Stimulated activated CD4-positive, alpha-beta T cell treated with anti-CD3 and anti-CD28 coated beads, Interleukin-15, amount 100 ng/mL, for 1 hour (primary cell): ENCODE measurements around the gene HHATL.
A peak's percentile ranks its signal among the peaks of the same experiment; 100 is the strongest.

Source experiments
- DNase-seq, 2 donors: peaks; one replicate each; pipeline ENCODE4 v3.0.0-alpha.2; 2020; ENCODE audit warnings: low read depth in 1 of 2, low spot score in 1 of 2

Gene HHATL

GRCh38 chr3:42685891-42686820, 16.4 kb downstream of the HHATL start:
- no peak for DNase-seq

DNA sequence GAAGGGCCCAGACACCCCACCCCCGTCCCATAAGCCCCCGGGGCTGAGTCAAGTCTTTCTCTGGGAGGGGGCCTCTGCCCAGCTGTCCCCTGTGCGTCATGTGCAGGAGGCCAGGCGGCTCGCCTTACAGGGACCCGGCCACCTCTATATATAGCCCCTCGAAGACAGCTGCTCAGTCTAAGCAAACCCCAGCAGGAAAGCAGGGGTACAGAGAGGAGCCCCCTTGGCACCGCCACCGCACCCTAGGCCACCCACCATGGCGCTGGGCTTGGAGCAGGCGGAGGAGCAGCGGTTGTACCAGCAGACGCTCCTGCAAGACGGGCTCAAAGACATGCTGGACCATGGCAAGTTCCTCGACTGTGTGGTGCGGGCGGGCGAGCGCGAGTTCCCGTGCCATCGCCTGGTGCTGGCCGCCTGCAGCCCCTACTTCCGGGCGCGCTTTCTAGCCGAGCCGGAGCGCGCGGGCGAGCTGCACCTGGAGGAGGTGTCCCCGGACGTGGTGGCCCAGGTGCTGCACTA, 17.2 kb downstream of the HHATL start, which contains the start of gene KLHL40:
KLHL40 (plus strand) TSS at position 175 of the 519 bp plus-strand sequence; CDS start at position 257, 82 bp downstream.
- no peak for DNase-seq

DNA sequence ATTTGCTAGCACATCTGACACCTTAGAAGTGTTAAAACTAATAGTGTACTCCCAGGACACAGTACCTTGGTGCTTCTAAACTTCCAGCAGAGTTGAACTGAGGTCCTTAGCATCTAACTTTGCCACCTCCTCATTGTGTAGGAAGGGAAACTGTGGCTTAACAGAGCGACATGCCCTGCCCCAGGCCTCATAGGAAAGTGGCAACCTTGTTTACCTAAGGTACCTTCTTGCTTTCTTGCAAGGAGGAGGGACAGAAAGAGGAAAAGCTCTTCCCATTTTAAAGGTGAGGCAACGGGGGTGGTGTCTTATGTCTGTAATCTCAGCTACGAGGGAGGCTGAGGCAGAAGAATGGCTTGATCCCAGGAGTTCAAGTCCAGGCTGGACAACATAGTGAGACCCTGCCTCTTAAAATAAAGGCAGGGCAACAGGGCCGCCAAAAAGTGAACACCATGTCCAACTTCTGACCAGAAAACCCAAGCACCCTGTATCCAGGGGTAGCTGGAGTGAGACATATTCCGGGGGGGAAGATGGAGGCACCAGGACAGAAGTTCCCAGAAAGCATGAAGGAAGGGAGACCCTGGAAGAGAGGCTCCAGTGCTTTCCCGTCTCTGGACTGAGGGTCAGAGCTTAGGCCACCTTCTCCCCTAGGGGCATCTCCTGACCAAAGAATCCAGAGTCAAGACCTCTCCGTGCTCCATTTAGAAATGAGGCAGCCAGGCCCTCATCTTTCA, 17.8 kb downstream of the HHATL start:
- DNase-seq, result no peak

DNA sequence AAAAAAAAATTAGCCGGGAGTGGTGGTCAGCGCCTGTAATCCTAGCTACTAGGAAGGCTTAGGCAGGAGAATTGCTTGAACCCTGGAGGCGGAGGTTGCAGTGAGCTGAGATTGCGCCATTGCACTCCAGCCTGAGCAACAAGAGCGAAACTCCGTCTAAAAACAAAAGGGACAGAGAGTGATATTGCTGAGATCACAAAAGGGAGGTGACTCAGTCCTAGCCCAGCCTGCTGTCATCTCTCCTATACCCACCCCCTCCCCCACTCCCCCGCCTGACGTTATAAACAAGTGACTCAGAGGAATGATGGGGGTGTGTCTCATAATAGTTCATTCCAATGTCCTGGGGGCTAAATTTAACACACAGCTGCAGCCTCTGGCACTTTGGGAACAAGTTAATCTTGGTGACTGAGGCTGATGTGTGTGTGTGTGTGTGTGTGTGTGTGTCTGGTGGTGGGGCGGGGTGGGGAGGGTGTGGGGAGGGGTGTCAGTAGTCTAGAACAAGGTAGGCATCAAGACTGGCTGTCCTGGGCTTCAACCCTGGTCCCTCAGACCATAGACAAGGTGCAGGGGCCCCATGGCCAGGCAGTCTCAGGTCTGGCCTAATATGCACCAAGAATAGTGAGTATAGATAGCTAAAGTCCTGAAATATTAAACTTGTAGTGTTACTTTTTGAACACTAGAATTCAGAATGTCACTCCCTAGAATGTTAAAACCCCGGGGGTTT, 18.6 kb downstream of the HHATL start:
- DNase-seq, result peak in 1 of 2 donors; percentile 8

DNA sequence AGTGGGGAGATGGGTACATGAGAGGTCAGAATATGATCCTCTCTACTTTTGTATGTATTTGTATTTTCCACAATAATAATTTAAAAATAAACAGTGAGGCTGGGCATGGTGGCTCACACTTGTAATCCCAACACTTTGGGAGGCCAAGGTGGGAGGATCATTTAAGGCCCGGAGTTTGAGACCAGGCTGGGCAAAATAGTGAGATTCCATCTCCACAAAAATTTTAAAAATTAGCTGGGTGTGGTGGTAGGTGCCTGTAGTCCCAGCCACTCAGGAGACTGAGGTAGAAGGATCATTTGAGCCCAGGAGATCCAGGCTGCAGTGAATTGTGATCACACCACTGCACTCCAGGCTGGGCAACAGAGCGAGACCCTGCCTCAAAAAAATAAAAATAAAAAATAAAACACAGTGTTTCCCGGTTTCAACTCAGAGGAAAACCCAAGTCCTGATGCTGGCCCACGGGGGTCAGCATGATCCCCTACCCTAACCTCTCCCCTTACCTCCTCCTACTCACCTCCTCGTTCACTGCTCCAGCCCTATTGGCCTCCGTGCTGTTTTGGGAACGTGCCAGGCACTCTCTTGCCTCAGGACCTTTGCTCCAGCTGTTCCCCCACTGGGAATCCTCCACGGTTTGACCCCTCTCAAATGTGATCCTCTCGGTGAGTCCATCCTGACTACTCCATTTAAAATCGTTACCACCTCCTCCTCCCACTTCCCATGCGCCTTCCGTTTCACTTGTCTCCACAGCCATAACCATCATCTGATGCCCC, 20.1 kb downstream of the HHATL start:
- no peak for DNase-seq

DNA sequence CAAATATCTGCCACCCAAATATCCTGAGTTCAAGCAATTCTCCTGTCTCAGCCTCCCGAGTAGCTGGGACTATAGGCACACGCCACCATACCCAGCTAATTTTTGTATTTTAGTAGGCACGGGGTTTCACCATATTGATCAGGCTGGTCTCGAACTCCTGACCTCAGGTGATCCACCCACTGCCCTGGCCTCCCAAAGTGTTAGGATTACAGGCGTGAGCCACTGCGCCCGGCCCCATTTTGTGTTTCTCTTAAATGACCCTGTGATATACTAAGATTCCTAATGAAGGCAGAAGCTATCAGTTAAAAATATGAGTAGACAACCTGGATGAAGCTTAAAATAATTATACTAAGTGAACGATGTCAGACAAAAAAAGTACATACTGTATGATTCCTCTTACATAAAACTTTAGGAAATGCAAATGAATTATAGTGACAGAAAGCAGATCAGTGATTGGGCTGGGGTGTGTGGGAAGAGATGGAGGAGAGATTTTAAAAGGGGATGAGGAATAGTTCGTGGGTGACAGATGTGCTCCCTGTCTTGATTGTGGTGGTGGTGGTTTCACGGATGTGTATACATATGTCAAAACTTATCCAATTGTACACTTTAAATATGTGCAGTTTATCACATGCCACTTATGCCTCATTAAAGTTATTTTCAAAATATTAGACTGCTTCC, 21.1 kb downstream of the HHATL start:
- DNase-seq, result no peak

DNA sequence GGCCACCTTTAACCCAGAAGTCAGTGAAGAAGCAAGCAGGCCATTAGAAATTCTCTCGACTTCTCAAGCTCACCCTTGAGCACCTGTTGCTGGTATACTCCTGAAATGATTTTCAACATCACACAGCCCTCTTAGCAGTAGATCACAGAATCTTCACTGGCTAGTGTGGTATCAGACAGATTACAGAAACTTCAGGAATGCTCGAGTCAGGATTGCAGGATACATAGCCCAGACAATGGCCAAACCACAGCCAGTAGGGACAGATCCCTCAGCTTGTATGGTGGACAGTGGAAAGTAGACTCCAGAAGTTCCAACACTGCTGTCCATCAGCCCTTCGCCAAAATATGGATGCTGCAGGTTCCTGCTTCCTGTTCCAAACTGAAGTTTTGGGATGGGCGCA, 21.8 kb downstream of the HHATL start:
- no peak for DNase-seq

DNA sequence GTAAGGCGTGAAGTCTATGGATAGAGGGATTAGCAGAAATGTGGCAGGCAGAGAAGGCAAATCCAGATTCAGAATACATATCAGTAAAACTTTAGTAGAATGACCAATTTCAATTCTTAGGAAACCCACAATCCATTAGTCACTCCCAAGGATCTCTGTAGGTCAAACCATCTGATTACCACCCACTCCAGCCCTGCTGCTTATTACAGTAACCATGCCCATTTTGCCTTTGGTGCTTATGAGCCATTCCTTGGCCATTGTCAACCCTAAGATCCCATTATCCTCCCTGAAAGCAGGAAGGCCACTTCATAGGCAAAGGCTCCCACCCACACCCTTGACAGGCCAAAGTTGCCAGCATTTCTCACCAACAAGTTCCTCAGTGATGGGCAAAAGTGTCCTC, 22.3 kb downstream of the HHATL start:
- DNase-seq, result no peak

GRCh38 chr3:42678447-42678846, 24.2 kb downstream of the HHATL start:
- no peak for DNase-seq

- no peak for DNase-seq
Measured at GRCh38 chr3:42675909-42676308, 26.7 kb downstream of the HHATL start.

- no peak for DNase-seq
Measured at GRCh38 chr3:42674146-42674545, 28.5 kb downstream of the HHATL start.

- no peak for DNase-seq
Measured at GRCh38 chr3:42673082-42673481, 29.5 kb downstream of the HHATL start.

DNA sequence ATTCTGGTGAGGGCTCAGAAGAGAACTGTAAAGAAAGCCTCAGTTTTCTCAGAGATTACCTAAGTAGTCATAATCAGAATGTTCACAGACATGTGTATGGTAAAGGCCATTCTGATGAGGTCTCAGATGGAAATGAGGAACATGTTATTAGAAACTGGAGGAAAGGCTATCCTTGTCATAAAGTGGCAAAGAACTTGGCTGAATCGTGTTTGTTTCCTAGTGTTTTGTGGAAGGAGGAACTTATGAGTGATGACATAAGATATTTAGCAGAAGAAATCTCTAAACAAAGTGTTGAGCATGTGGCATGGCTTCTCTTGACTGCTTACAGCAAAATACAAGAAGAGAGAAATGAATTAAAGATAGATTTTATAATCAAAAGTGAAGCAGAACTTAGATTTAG, 30.1 kb downstream of the HHATL start:
- DNase-seq, result no peak

- no peak for DNase-seq
Measured at GRCh38 chr3:42670670-42671069, 31.9 kb downstream of the HHATL start.

GRCh38 chr3:42670051-42670576, 32.5 kb downstream of the HHATL start:
- DNase-seq, result no peak

DNA sequence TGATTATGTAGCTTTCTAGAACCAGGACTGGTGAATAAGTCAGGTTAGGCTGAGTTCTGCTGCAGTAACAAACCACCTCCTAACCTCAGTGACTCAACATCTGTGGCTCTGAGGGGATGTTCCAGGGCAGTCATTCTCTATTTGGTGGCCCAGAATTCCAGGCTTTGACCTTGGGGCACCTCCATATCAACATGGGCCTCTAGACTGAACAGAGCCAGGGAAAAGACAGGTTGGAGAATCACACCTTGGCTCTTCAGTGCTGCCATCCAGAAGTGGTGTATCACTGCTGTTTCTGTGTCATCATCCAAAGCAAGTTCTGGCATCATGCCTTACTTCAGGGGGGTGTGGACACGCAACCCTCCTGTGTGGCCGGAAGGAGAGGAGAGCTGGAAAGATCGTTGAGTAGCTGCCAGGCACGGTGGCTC, 33.8 kb downstream of the HHATL start:
- no peak for DNase-seq

DNA sequence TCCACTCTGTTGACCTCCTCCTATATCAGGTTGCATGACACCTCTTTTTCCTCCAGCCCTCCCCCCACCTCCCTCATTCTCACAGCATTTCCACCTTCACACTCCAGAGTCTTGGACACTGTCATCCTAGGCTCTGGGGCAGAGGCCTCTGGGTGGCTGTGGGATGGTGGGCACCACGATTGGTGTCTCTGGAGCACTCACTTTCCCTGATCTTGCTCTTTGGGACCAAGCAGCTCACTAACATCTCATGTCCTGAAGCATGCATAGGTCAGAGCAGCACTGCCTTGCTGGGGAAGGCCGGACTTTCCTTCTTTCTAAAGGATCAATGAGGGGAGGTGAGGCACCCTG, 34.2 kb downstream of the HHATL start:
- no peak for DNase-seq

GRCh38 chr3:42667523-42668412, 34.8 kb downstream of the HHATL start:
- no peak for DNase-seq

GRCh38 chr3:42667096-42667522, 35.5 kb downstream of the HHATL start:
- no peak for DNase-seq
